GM18520 (cell line): ENCODE data around the gene RPS6KA3.
"Not testable (repeated sequence)": the region's sequence is repeated elsewhere in the genome, so short reads cannot be mapped to it uniquely, and the experiment has no call there.

Source experiments
- ATAC-seq: cut with Tn5 transposase; IDR thresholded peaks from one replicate; pipeline ENCODE4 v1.9.1; 2021; ENCODE audit not compliant: unreplicated experiment

RPS6KA3 gene

DNA sequence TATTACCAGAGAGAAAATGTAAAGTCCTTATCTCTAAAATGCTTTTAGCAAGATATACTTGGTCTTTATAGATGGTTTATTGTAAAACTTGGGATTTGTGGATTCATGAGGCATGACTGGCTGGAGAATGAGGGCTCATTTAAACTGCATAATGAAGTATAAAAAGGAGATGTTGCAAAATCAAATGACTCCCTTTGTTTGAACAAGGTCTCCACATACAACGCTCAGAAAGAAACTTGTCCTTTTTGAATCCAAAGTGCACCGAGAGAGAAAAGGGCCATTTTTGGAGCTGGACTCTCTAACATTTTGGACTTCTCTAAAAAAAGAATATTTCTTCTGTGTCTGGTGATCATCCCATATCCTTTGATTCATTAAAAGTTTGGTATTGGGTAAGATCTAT, 117.4 kb downstream of the RPS6KA3 start:
- ATAC-seq, result no peak

DNA sequence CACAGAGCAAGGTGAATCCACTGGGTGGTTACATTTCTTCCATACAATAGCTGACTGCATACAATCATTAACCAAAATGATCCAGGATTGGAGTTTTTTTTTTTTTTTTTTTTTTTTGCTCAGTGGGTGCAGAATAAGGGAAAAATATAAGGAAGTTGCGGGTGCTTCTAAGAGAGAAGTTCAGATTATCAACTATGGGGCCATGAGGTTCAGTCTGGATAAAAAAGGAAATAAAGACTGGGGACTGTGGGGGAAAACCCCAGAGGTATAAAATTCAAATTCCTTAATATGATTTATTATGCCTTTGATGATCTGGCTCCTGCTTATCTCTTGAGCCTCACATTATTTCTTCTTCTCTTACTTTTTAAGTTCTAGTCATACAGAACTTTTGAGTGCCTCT, 119.1 kb downstream of the RPS6KA3 start:
- ATAC-seq, result no peak

DNA sequence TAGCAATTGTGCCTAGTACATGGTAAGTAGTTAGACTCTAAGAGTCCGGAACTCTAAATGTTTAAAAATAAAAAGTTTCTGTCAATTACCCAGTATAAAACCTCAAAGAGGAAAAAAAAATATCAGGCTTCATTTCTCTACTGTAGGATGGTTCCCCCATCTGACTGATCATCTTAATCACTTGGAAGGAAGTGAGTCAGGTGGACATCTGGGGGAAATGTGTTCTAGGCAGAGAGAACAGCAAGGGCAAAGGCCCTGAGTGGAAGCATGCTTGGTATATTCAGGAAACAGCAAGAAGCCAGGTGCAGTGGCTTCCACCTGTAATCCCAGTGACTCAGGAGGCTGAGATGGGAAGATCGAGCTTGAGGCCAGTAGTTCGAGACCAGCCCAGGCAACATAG, 122.2 kb downstream of the RPS6KA3 start:
- no peak for ATAC-seq

- no peak for ATAC-seq
Observed at GRCh38 chrX:20143561-20143960, 123.1 kb downstream of the RPS6KA3 start.

- ATAC-seq, result no peak
Observed at GRCh38 chrX:20143111-20143510, 123.6 kb downstream of the RPS6KA3 start.

DNA sequence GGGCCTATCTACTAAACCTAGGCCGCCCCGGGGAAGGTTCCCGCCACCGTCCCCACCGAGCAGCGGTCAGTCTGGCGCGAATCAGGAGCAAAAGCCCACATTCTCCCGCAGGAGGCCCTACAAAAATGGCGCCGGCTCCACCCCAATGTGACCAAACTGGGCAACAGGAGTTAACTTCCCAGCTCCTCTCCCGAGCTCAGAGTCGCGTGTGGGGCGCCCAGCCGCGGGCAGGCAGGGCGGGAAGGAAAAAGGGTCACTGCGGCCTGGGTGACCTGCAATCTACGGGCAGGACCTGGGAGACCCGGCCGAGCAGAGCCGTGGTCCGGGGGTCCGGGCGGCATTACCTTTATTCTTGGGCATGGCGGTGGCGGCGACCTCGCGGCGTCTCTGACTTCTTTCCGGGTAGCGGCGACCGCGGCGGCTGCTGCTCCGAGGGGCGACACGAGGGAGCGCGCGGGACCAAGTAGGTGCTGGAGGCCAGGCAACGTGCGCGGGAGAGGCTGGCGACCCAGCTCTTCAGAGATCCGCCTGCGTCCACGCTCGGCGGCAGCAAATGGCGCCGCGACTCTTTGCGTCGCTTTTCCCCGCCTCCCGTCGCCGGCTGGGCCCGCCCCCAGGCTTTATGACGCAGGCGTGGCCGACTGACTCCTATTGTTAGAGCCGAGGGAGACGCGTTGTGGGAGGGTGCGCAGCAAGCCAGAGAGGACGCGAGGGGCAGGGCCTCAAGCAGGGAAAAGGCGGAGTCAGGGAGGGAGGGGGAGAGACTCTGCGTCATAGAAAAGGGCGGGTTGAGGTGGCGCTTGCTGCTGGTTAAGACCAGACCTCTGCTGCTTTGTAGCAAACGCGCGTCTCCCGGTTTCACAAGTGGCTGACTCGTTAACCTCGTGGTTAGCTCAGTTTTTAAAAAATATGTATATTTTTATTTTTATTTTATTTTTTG, 125.2 kb downstream of the RPS6KA3 start, which contains the start of gene EIF1AX:
Gene EIF1AX (minus strand): TSS at position 558 of the 940 bp plus-strand sequence. CDS start 198 bp downstream, at position 360.
- ATAC-seq, result peak; percentile 99

DNA sequence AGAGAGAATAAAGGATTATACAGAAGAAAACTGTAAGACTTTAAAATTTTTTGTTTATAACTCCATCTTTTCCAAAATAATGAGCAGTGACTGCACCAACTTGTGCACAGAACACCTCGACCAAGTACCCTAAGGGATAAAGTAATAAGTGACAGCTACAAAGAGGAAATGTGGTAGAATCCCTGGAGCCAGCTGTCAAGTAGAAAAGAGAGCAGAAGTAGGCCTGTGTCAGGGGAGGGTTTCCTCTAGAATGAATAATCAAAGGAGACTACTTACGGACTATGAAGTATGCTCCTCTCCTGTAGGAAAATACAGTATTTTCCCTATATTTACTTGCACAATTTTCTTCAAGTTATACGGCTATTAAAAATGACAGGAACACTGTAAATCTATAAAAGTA, 126.3 kb downstream of the RPS6KA3 start:
- ATAC-seq, result no peak

- no peak for ATAC-seq
Observed at GRCh38 chrX:20139966-20140365, 126.7 kb downstream of the RPS6KA3 start.

GRCh38 chrX:20135944-20136343, 130.8 kb downstream of the RPS6KA3 start:
- no peak for ATAC-seq

GRCh38 chrX:20132666-20133065, 134.0 kb downstream of the RPS6KA3 start:
- ATAC-seq, result no peak

- ATAC-seq, result no peak
Observed at GRCh38 chrX:20130357-20130756, 136.4 kb downstream of the RPS6KA3 start.

- no peak for ATAC-seq
Observed at GRCh38 chrX:20129547-20129946, 137.2 kb downstream of the RPS6KA3 start.

- ATAC-seq, result no peak
Observed at GRCh38 chrX:20128670-20129069, 138.0 kb downstream of the RPS6KA3 start.

DNA sequence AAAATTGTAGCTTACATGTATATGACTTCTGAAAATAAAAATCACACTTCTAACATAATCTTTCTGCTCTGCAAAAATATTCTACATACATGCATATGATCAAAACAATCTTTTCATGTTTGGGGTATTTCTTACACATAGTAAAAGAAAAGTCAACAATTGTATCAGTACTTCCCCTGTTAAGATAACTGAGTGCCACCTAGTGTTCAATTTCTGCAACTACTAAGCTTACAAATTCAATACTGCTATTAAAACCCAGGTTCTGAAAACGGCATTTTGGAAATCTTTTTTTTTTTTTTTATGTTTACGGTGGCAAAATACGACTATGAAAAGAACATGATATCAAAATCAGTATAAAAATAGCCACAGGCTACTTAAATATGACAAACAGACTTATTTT, 139.3 kb downstream of the RPS6KA3 start:
- not testable (repeated sequence) for ATAC-seq

DNA sequence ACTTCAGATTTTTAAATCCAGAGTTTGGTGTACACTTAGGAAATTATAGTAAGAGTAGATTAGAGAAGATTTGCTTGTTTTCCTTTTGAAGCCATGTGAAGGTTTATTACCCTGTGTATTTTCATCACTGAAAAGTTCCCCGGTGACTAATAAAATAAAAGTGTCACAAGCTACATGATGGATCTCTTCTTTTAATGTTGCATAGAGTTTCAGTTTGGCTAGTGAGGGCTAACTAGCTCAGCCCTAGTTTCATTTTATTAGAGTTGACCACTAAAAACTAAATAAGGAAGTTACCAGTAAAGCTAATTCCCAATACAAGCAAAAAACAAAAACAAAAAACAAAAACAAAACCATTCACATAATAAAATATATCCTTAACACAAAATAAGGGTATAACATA, 139.9 kb downstream of the RPS6KA3 start:
- peak; percentile 63 for ATAC-seq

DNA sequence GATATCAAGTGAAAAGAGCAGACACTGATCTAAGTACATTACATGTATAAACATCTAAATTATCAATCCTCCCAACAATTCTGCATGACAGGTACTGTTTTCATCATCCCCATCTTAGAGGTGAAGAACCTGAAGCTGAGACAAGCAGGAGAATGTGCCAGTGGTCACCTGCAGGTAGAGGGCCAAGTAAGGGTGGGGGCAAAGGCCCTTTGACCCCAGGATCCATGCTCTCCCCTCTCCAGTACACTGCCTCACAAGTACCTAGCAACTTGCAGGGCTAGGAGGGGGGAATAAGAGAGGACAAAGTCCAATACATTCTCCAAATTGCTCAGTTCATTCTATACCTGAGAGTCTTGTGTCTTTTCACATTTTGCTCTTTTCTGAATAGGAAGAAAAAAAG, 141.7 kb downstream of the RPS6KA3 start:
- ATAC-seq, result no peak

- ATAC-seq, result no peak
Observed at GRCh38 chrX:20118065-20118824, 148.5 kb downstream of the RPS6KA3 start.

DNA sequence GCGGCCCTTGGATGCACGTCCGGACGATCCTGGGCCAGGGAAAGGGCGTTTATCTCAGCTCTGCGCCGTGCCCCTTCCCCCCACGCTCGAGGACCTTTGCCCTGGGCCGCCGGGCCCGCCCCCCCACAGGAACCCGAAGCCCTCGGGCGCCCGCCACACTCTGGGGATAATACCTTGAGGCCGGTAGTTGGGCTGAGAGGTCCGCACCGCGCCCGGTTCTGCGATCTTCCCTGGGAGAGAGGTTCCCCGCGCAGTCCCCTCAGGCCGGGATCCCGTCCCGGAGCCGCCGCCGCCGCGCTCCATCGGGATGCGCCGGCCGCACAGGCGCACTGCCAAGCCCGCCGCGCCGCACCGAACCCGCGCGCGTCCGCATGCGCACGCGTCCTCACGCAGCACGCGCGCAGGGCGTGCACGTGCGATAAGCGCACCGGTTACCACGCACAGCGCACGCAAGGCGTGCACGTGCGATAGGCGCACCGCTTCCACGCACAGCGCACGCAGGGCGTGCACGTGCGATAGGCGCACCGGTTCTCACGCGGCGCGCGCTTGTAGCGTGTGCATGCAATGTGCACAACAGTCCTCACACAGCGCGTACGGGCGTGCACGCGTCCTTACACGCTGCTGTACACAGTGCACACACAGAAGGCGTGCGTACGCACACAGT, 150.0 kb downstream of the RPS6KA3 start, which contains the start of gene MAP7D2:
Gene MAP7D2 (minus strand): TSS at position 331 of the 664 bp plus-strand sequence. CDS start 28 bp downstream, at position 303.
- ATAC-seq, result no peak

- no peak for ATAC-seq
Observed at GRCh38 chrX:20116087-20116576, 150.6 kb downstream of the RPS6KA3 start.

DNA sequence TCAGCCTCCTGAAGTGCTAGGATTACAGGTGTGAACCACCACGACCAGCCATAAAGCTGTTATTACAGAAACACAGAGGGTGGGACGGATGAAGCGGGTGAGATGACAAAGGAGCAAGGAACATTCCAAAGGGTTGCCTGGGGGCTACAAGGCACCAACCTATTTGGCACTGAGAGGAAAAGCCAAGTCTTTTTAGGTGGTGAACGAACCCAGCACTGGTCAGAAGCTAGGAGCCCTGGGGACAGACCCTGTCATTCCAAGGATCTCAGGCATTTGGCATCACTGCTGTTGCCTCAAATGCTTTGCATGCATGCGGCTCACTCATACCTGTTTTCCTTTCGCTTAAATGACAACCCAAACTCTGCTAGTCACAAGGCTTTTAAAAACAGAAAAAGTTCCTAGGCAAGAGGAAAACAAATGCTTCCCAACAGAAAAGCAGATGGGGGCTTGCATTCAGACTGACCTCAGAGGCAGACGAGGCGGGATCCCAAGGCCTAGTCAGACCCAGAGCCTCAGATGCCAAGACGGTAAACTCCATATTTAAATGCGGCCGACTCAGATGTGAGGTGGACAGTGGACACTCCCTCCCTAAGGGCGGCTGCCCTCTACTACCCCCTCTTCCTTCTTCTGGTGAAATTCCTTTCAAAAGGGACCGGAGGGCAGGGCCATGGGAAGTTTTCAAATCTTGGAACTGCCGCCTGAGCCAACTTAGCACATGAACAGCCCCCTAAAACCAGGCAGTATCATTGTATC, 154.5 kb downstream of the RPS6KA3 start:
- ATAC-seq, result no peak
